NB4 (cell line): Measurements from ENCODE around the gene RAB27B.

Source experiments
- CTCF ChIP-seq: IDR thresholded peaks from one replicate; pipeline ENCODE4 v1.5.1; 2012; ENCODE audit warnings: low read depth, low read length
- MYC ChIP-seq: IDR thresholded peaks from 2 replicates; pipeline ENCODE4 v1.6.1; 2011; ENCODE audit warnings: low read depth, low read length
- POLR2A ChIP-seq: IDR thresholded peaks from 2 replicates; pipeline ENCODE4 v1.6.1; 2011; ENCODE audit warnings: mild to moderate bottlenecking; ENCODE audit not compliant: insufficient read length; ENCODE audit errors: extremely low read depth

GRCh38 chr18:54875063-54875462 is 46.8 kb downstream of the RAB27B start:
- TF ChIP-seq MYC (no peak), POLR2A (no peak), CTCF (no peak)
